Esophagus muscularis mucosa (tissue), 3 donors: ENCODE measurements around the gene GPBP1.

Source experiments
- POLR2A ChIP-seq: fragments of 450-650 bp; IDR thresholded peaks from one replicate; pipeline ENCODE4 v1.6.1; 2017; ENCODE audit warnings: antibody characterized with exemption, moderate library complexity, mild to moderate bottlenecking, low read depth
- TF ChIP-seq, protein P1 (sequence below), 3 experiments: fragments of 200-600 bp in 2 of 3; fragments of 450-650 bp in 1 of 3; sonication (generic) in 2 of 3; IDR thresholded peaks; one replicate each; pipeline ENCODE4 v1.5.1; 2017 to 2019; ENCODE audit warnings: antibody characterized with exemption in 3 of 3, mild to moderate bottlenecking in 2 of 3, moderate library complexity in 1 of 3

DNA sequence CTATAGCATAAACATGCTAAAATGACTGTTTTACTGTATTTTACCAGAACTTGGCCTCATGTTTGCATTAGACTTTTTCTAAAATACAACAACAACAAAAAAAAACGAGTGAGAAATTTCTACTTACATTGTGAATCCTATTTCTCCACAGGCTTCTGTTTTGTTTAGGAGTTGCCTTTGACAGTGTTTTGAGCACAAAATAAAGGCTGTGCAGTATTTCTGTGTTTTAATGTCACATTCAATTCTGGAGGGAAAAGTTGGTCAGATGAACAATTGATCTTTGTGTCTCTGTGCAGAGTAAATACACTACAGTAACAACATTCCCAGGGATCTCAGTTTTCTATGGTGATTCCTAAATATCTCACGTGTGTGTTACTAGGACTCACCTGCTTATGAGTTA, 131.1 kb downstream of the GPBP1 start:
- no peak for TF ChIP-seq POLR2A
- TF ChIP-seq, protein P1, sequence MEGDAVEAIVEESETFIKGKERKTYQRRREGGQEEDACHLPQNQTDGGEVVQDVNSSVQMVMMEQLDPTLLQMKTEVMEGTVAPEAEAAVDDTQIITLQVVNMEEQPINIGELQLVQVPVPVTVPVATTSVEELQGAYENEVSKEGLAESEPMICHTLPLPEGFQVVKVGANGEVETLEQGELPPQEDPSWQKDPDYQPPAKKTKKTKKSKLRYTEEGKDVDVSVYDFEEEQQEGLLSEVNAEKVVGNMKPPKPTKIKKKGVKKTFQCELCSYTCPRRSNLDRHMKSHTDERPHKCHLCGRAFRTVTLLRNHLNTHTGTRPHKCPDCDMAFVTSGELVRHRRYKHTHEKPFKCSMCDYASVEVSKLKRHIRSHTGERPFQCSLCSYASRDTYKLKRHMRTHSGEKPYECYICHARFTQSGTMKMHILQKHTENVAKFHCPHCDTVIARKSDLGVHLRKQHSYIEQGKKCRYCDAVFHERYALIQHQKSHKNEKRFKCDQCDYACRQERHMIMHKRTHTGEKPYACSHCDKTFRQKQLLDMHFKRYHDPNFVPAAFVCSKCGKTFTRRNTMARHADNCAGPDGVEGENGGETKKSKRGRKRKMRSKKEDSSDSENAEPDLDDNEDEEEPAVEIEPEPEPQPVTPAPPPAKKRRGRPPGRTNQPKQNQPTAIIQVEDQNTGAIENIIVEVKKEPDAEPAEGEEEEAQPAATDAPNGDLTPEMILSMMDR (IDR thresholded peaks at IDR 0.05): no peak
